Measurements from ENCODE around the gene SZT2. TPM values are rescaled to one million over a fixed set of nuclear protein-coding genes. Genes with fewer than 3 reads are reported as not detected.

SZT2 gene
- total and polyA plus RNA-seq, 7 experiments from 2014 or later, result 4.4 to 153 (median 114) TPM

DNA sequence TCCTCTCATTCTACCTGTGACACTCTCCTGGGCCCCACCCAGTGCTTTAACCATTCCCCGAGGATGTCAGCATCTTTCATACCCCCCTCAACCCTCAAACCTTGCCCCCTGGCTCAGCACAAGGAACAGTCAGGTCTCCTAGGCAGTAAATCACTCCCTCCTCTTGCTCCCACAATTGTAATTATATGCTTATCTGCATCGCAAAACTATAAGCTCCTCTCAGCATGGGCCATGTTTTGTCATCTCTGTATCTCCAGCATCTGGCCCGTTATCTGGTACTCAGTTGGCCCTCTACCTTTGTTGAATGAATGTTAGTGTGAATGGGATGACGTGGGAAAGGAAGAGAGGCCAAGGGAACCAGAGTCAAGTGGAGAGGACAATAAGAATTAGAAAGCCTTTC, 19.1 kb upstream of the SZT2 start:
- H3K4me3 ChIP-seq (ENCODE audit: low read length), result no peak overlapping the region
- H3K27ac ChIP-seq (ENCODE audit: low read depth, low read length), result no peak overlapping the region
- ChIA-PET POLR2A (interaction anchor here (0.6 kb wide), 1 partner anchor 17 kb away, joined by 4 read pairs; no protein-coding TSS in a partner anchor), CTCF (no interaction called here)
- no peaks in the 10 kb centered on the region for H3K27me3 Mint-ChIP-seq
- peaks cover 13 to 22% of the 10 kb centered on the region in 2 donors for H3K4me1 ChIP-seq (ENCODE audit: control insufficient read depth in 2 of 2, insufficient read depth in 2 of 2, low read length in 2 of 2)
- intact Hi-C loops (cut with micrococcal nuclease), result no loop called here
- peak overlapping the region in 6 of 10 donors; percentile 6 to 36 (median 20) for H3K4me3 Mint-ChIP-seq
- H3K4me1 Mint-ChIP-seq, result peaks cover 23 to 40% (median 35%) of the 10 kb centered on the region in 7 donors
- ATAC-seq (no peak), DNase-seq (no peak)
- peaks cover 0 to 20% (median 3%) of the 10 kb centered on the region in 5 donors for H3K36me3 Mint-ChIP-seq
- H3K9me3 ChIP-seq (ENCODE audit: control insufficient read depth in 2 of 3, low read length in 3 of 3), result no peaks in the 10 kb centered on the region
- peak overlapping the region in 5 of 9 donors; percentile 4 to 76 (median 32) for H3K27ac Mint-ChIP-seq
- H3K9me3 Mint-ChIP-seq, result no peaks in the 10 kb centered on the region
- no peaks in the 10 kb centered on the region for H3K27me3 ChIP-seq (ENCODE audit: control insufficient read depth in 2 of 2, insufficient read depth in 2 of 2, low read length in 2 of 2)
- peaks cover 0 to 3% (median 0%) of the 10 kb centered on the region in 3 experiments for H3K36me3 ChIP-seq (ENCODE audit: control insufficient read depth in 2 of 3, insufficient read depth in 3 of 3, low read length in 3 of 3)

DNA sequence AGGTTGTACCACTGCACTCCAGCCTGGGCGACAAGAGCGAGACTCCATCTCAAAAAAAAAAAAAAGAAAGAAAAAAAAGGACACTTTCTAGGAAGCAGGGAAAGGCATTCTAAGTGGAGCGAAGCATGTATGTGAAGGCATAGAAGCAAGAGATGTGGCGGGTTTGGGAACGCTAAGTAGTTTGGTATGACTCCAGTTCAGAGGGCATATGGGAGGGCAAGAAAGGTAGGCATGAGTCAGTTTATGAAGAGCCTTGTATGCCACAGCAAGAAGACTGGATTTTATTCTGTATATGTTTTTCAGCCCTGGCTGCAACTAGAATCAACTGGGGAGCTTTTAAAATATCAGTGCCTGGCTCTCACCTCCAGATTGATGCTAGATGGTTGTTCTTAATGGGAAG, 17.5 kb upstream of the SZT2 start:
- peaks cover 6 to 8% of the 10 kb centered on the region in 2 donors for H3K4me1 ChIP-seq (ENCODE audit: control insufficient read depth in 2 of 2, insufficient read depth in 2 of 2, low read length in 2 of 2)
- H3K27ac ChIP-seq (ENCODE audit: low read depth, low read length), result no peak overlapping the region
- no peaks in the 10 kb centered on the region for H3K9me3 ChIP-seq (ENCODE audit: control insufficient read depth in 2 of 3, low read length in 3 of 3)
- Mint-ChIP-seq H3K36me3 (peaks cover 0 to 16% (median 0%) of the 10 kb centered on the region in 5 donors), H3K27me3 (no peaks in the 10 kb centered on the region), H3K27ac (no peak overlapping the region), H3K9me3 (no peaks in the 10 kb centered on the region), H3K4me1 (peaks cover 15 to 33% (median 22%) of the 10 kb centered on the region in 7 donors), H3K4me3 (no peak overlapping the region)
- intact Hi-C loops (cut with micrococcal nuclease), result no loop called here
- CTCF ChIA-PET, result no interaction called here
- DNase-seq, result no peak
- POLR2A ChIA-PET, result no interaction called here
- no peaks in the 10 kb centered on the region for H3K27me3 ChIP-seq (ENCODE audit: control insufficient read depth in 2 of 2, insufficient read depth in 2 of 2, low read length in 2 of 2)
- H3K4me3 ChIP-seq (ENCODE audit: low read length), result no peak overlapping the region
- no peak for ATAC-seq
- no peaks in the 10 kb centered on the region for H3K36me3 ChIP-seq (ENCODE audit: control insufficient read depth in 2 of 3, insufficient read depth in 3 of 3, low read length in 3 of 3)

DNA sequence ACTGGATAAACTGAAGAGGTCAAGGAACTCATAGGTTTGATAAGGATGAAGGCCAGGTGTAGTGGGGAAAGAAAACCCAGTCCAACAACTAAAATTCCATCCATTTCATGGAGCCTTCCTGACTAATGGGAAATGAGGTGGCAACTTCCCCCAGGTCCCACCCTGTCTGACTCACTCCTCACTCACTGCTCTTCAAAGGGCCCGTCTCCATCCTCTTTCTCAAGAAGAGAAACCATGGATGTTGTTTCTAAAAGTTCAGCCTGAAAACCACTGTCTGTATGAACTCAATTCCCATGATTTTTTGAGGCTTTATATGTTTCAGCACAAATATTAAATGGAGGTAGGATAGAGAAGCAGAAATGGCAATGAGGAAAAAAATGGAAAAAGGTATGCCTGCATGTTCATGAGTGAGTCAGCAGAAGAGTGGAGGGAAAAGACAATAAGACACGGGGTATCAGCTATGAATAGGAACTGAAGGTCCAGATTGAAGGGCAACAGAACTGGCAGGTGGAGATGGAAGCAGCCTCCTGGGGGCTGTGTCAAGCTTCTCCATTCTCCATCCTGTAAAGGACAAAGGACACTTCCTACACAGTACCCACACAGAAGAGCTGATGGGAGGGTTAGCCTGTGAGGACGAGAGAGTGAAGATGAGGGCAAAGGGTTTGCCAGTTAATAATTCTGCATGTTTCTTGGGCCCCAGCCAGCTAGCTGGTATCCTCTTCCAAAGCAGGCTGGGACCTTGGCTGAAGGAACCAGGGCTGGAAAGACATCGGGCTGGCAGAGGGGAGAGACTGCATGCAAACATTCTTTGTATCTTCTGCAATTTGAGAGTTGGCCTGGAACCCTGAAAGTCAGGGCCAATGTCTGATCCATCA, 16.4 kb upstream of the SZT2 start:
- H3K9me3 Mint-ChIP-seq, result no peaks in the 10 kb centered on the region
- Histone ChIP-seq H3K4me3 (ENCODE audit: low read length) (no peak overlapping the region), H3K4me1 (ENCODE audit: control insufficient read depth in 2 of 2, insufficient read depth in 2 of 2, low read length in 2 of 2) (peaks cover 6 to 8% of the 10 kb centered on the region in 2 donors), H3K27me3 (ENCODE audit: control insufficient read depth in 2 of 2, insufficient read depth in 2 of 2, low read length in 2 of 2) (no peaks in the 10 kb centered on the region), H3K36me3 (ENCODE audit: control insufficient read depth in 2 of 3, insufficient read depth in 3 of 3, low read length in 3 of 3) (no peaks in the 10 kb centered on the region), H3K9me3 (ENCODE audit: control insufficient read depth in 2 of 3, low read length in 3 of 3) (no peaks in the 10 kb centered on the region), H3K27ac (ENCODE audit: low read depth, low read length) (no peak overlapping the region)
- ChIA-PET POLR2A (interaction anchor here (1.1 kb wide), 1 partner anchor 9 kb away, joined by 4 read pairs; no protein-coding TSS in a partner anchor), CTCF (no interaction called here)
- DNase-seq (no peak), ATAC-seq (no peak)
- no peak overlapping the region for H3K27ac Mint-ChIP-seq
- H3K27me3 Mint-ChIP-seq, result no peaks in the 10 kb centered on the region
- H3K4me1 Mint-ChIP-seq, result peaks cover 12 to 32% (median 19%) of the 10 kb centered on the region in 7 donors
- peaks cover 0 to 14% (median 0%) of the 10 kb centered on the region in 5 donors for H3K36me3 Mint-ChIP-seq
- H3K4me3 Mint-ChIP-seq, result no peak overlapping the region
- intact Hi-C loops (cut with micrococcal nuclease), result no loop called here

DNA sequence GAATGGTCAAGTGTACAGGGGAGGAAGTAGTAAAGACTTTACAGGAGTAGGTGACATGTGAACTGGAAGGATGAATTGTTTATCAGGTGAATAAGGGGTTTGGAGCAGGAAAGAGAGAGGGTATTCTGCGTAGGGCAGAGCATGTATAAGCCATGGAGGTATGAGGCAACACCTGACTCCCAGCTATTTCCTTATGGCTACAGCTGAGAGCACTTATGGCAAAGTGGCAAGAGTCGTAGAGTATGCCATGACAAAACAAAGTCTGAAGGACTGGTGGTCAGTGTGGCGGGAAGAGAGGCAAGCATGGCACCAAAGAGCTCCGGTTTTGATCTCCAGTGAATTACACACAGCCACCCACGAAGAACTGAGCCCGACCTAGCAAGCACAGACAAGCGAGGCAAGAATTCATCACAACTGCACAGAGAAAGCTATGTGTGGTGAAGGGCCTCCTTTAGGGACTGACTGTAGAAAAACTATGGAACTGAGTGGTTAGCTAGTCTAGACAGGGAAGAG, 12.9 kb upstream of the SZT2 start:
- Histone ChIP-seq H3K4me3 (ENCODE audit: low read length) (no peak overlapping the region), H3K36me3 (ENCODE audit: control insufficient read depth in 2 of 3, insufficient read depth in 3 of 3, low read length in 3 of 3) (peaks cover 0 to 8% (median 0%) of the 10 kb centered on the region in 3 experiments), H3K9me3 (ENCODE audit: control insufficient read depth in 2 of 3, low read length in 3 of 3) (no peaks in the 10 kb centered on the region), H3K4me1 (ENCODE audit: control insufficient read depth in 2 of 2, insufficient read depth in 2 of 2, low read length in 2 of 2) (no peaks in the 10 kb centered on the region), H3K27ac (ENCODE audit: low read depth, low read length) (no peak overlapping the region), H3K27me3 (ENCODE audit: control insufficient read depth in 2 of 2, insufficient read depth in 2 of 2, low read length in 2 of 2) (no peaks in the 10 kb centered on the region)
- DNase-seq, result no peak
- Mint-ChIP-seq H3K4me1 (peaks cover 7 to 31% (median 14%) of the 10 kb centered on the region in 7 donors), H3K36me3 (peaks cover 6 to 12% (median 11%) of the 10 kb centered on the region in 5 donors), H3K27ac (peak overlapping the region in 1 of 9 donors; percentile 51), H3K27me3 (no peaks in the 10 kb centered on the region), H3K9me3 (no peaks in the 10 kb centered on the region), H3K4me3 (no peak overlapping the region)
- no peak for ATAC-seq
- ChIA-PET CTCF (no interaction called here), POLR2A (interaction anchor here (1.8 to 4.4 kb wide), 2 partner anchors 8 to 13 kb away, joined by 6 to 23 read pairs; partner anchors contain the start of genes ELOVL1, MED8 and SZT2)
- intact Hi-C loops (cut with micrococcal nuclease), result no loop called here

GRCh38 chr1:43377831-43378230, 11.9 kb upstream of the SZT2 start:
- ATAC-seq (no peak), DNase-seq (no peak)
- POLR2A ChIA-PET, result interaction anchor here (1.8 to 4.4 kb wide), 2 partner anchors 10 to 11 kb away, joined by 6 to 23 read pairs; partner anchors contain the start of genes ELOVL1, MED8 and SZT2
- Mint-ChIP-seq H3K4me3 (no peak overlapping the region), H3K4me1 (peaks cover 8 to 32% (median 16%) of the 10 kb centered on the region in 7 donors), H3K27ac (peak overlapping the region in 1 of 9 donors; percentile 38), H3K9me3 (no peaks in the 10 kb centered on the region), H3K36me3 (peaks cover 7 to 15% (median 11%) of the 10 kb centered on the region in 5 donors), H3K27me3 (no peaks in the 10 kb centered on the region)
- CTCF ChIA-PET, result no interaction called here
- H3K4me1 ChIP-seq (ENCODE audit: control insufficient read depth in 2 of 2, insufficient read depth in 2 of 2, low read length in 2 of 2), result no peaks in the 10 kb centered on the region
- H3K27me3 ChIP-seq (ENCODE audit: control insufficient read depth in 2 of 2, insufficient read depth in 2 of 2, low read length in 2 of 2), result no peaks in the 10 kb centered on the region
- no peaks in the 10 kb centered on the region for H3K9me3 ChIP-seq (ENCODE audit: control insufficient read depth in 2 of 3, low read length in 3 of 3)
- H3K4me3 ChIP-seq (ENCODE audit: low read length), result no peak overlapping the region
- H3K27ac ChIP-seq (ENCODE audit: low read depth, low read length), result no peak overlapping the region
- H3K36me3 ChIP-seq (ENCODE audit: control insufficient read depth in 2 of 3, insufficient read depth in 3 of 3, low read length in 3 of 3), result peaks cover 0 to 19% (median 0%) of the 10 kb centered on the region in 3 experiments
- intact Hi-C loops (cut with micrococcal nuclease), result no loop called here

DNA sequence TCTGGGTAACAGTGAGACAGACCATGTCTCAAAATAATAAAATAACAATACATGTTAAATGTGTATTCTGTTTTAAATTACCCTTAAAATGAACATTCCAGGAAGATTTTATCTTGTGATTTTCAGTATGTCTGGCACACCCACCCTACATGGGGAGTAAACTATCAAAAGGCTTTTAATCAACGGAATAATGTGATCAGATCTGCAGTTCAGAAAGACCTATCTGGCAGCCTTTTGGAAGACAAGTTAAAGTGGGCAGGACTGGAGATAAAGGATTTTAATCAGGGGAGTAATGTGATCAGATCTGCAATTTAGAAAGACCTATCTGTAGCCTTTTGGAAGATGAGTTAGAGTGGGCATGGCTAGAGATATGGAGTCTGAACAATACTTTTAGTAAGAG, 10.2 kb upstream of the SZT2 start:
- Histone ChIP-seq H3K9me3 (ENCODE audit: control insufficient read depth in 2 of 3, low read length in 3 of 3) (no peaks in the 10 kb centered on the region), H3K4me1 (ENCODE audit: control insufficient read depth in 2 of 2, insufficient read depth in 2 of 2, low read length in 2 of 2) (no peaks in the 10 kb centered on the region), H3K36me3 (ENCODE audit: control insufficient read depth in 2 of 3, insufficient read depth in 3 of 3, low read length in 3 of 3) (peaks cover 8 to 34% (median 9%) of the 10 kb centered on the region in 3 experiments), H3K27me3 (ENCODE audit: control insufficient read depth in 2 of 2, insufficient read depth in 2 of 2, low read length in 2 of 2) (no peaks in the 10 kb centered on the region), H3K27ac (ENCODE audit: low read depth, low read length) (no peak overlapping the region), H3K4me3 (ENCODE audit: low read length) (no peak overlapping the region)
- ATAC-seq, result no peak
- H3K4me3 Mint-ChIP-seq, result no peak overlapping the region
- no peak for DNase-seq
- H3K27ac Mint-ChIP-seq, result no peak overlapping the region
- intact Hi-C loops (cut with micrococcal nuclease), result no loop called here
- CTCF ChIA-PET, result no interaction called here
- no peaks in the 10 kb centered on the region for H3K9me3 Mint-ChIP-seq
- H3K36me3 Mint-ChIP-seq, result peaks cover 7 to 25% (median 16%) of the 10 kb centered on the region in 5 donors
- POLR2A ChIA-PET, result interaction anchor here (4.4 kb wide), 1 partner anchor 10 kb away, joined by 23 read pairs; the partner anchor contains the start of genes MED8 and SZT2
- H3K27me3 Mint-ChIP-seq, result no peaks in the 10 kb centered on the region
- H3K4me1 Mint-ChIP-seq, result peaks cover 8 to 32% (median 16%) of the 10 kb centered on the region in 7 donors
